Amniotic stem cell (primary cell): ENCODE data around the gene TSTD2.
"Not testable (repeated sequence)": the region's sequence is repeated elsewhere in the genome, so short reads cannot be mapped to it uniquely, and the experiment has no call there.

Experiments
- DNase-seq: peaks from one replicate; lab custom pipeline; 2025; lab: John Stamatoyannopoulos, UW

TSTD2 gene

GRCh38 chr9:97630591-97630990, 2.6 kb downstream of the TSTD2 start:
- no peak for DNase-seq

GRCh38 chr9:97629156-97629555, 4.0 kb downstream of the TSTD2 start:
- no peak for DNase-seq

GRCh38 chr9:97628668-97629067, 4.5 kb downstream of the TSTD2 start:
- no peak for DNase-seq

GRCh38 chr9:97627624-97628023, 5.5 kb downstream of the TSTD2 start:
- no peak for DNase-seq

- DNase-seq = no peak
Measured at GRCh38 chr9:97625620-97626019, 7.5 kb downstream of the TSTD2 start.

- DNase-seq = no peak
Measured at GRCh38 chr9:97623946-97624345, 9.2 kb downstream of the TSTD2 start.

- DNase-seq = not testable (repeated sequence)
Measured at GRCh38 chr9:97622483-97622882, 10.7 kb downstream of the TSTD2 start.

DNA sequence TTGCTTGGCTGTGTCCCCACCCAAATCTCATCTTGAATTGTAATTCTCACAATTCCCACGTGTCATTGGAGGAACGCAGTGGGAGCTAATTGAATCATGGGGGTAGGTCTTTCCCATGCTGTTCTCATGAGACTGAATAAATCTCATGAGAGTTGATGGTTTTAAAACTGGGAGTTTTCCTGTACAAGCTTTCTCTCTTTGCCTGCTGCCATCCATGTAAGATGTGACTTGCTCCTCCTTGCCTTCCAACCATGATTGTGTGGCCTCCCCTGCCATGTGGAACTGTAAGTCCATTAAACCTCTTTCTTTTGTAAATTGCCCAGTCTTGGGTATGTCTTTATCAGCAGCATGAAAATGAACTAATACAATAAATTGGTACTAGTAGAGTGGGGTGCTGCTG, 13.1 kb downstream of the TSTD2 start:
- not testable (repeated sequence) for DNase-seq

GRCh38 chr9:97617939-97618416, 15.2 kb downstream of the TSTD2 start:
- DNase-seq = no peak

DNA sequence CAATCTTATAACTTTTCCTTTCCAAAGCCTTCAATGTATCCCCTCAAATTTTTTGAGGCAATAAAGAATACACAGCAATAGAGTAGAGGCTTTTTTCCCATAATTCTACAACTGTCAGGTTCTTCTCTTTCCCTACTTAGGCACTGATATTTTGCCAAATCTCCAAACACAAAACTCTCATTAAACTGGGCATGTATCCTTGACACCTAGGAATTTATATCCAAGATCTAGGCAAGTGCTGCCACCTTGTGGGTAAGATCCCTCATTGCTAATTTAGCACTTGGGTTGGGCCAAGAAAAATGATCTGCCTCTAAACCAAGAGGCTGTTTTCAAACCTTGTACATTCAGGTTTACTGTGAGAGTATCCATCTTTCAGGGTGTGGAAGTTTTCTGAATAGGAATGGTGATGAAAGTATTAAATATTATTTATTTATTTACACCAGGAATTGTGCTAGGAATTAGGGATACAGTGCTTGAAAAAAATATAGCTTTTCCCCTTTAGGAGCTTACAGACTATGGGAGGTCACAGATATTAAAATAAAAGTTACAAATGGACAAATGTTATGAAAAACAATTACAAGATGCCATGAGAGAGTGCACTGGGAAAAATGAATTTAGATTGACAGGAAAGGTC, 17.6 kb downstream of the TSTD2 start:
- peak; percentile 6 for DNase-seq

DNA sequence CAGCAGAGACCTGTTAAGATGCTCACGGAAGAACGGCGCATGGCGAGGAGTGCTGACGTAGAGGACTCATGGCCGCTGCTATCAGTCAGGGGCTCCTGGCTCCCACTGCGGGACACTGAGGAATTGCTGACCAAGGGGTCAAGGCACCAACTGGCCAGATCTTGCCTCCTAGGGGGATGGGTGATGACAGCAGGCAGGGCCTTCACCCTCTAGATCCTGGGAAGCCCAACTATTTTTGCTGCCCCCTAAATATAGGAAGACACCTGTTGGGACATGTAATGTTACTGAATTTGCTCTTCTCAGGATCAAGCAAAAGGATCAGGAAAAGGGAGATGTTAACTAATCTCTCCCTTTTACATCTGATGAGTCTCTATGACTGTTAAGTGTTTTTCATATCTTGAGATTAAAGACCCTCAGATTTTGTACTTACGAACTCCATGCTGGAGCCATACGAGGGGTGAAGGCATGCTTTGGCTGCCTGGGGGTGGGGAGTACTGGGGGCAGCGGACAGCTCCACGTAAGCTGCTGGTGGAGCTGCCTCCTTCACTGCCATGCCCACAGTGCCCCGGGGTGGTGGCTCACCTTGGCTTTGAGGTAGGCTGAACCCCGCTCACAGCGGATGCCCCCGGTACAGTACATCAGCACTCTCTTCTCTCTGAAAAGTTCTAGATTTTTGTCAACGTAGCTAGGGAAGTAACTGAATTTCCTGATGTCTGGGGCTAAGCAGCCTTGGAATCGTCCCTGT, 28.1 kb downstream of the TSTD2 start:
- DNase-seq = no peak

DNA sequence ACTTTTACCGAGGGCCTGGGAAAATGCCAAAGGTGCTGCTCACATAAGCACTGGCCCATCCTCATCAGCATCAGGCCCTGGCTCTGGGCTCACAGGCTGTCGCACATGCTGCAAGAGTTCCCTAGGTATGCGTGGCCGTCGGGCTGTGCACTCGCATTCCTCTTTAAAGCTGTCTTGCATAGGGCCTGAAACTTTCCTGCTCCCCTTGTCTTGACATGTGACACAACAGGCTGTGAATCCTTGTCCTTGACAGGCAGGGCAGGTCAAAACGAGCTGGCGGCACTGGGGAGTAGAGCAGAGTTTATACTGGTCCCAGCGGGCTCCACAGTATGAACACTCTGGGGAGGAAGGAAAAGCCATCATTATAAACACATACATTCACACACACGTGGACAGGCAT, 30.7 kb downstream of the TSTD2 start:
- no peak for DNase-seq

GRCh38 chr9:97601228-97601898, 31.8 kb downstream of the TSTD2 start:
- DNase-seq = no peak

DNA sequence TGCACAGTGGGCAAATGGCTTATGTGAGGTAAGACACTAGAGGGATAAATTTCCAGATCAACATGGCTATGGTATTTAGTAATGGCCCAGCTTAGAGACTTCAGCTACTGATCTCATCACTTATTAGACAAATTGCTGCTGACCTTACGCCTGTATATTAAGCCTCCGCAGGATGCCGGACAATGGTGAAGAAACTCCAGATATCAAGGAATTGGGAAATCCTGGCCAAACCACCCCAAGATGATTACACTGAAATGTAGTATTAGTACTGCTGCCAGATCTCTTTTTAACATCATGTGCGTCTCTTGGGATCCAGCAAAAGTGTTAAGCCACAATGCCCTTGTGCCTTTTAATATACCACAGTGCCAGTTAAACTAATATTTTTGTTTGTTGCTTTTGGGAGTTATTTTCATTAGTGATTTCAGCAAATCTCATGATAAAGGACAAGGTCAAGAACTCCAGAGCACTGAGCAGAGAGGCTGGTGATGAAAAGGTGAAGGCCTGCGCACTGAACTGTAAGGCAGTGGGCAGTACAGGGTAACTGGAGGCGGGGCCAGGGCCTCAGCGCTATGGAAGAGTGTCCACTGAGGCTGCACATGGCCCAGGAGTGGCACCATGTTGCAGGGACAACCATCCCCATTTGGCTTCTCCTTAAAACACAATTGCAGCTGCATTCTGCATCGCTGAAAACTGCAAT, 32.5 kb downstream of the TSTD2 start:
- no peak for DNase-seq

GRCh38 chr9:97599314-97599846, 33.8 kb downstream of the TSTD2 start:
- DNase-seq = no peak

DNA sequence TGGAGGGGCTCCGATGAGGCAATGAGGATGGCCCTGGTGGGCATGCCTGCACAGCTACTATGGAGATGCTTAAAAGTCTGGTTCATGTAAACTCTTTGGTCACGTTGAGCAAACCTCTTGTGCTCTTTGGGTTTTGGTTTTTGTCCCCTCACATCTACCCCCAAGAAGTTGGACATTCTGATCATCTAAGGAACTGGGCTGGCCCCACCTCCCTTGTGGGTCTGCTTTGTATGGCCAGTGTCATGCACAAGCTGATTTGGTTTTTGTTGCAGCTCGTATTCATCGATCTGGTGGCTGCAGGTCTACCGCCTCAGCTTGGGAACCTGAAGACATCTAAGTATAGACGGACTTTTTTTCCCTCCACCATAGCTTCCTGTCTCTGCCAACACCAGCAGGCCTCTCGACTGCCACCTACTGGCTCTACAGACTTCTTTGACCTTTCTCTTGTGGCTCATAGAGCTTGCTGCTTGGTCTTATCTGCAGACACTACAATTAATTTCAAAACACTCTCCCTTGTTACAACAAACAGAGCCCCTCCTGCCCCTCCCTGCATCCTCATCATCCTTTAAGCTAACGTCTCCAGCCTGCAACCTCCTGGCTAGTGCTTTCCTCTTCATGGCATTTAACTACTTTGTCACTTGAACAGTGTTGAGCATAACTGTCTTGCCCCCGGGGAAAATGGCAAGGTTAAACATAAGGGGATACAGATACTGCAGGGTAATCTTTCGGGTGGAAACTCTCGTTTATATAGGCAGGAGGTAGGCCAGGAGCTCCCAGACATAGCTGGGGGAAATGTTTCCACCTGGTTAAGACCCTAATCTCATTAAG, 34.5 kb downstream of the TSTD2 start:
- peak; percentile 37 for DNase-seq

DNA sequence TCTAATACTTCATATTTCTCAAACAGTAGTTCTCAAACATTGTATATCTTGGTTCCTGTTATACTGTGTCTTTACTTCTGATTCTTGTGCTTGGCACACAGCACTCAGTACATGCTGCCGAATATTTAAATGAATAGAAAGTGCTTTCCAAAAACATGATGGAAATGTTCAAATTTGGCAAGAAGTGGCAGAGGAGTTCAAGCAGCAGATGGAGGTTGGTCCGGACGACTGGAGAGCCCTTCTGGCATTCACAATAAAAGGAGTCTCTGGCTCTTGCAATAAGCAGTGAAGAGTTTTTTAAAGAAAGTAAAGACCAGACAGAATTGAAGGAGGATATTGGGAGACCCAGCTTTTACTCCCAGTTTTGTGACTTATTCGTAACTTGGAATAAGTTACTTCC, 36.3 kb downstream of the TSTD2 start:
- DNase-seq = no peak

DNA sequence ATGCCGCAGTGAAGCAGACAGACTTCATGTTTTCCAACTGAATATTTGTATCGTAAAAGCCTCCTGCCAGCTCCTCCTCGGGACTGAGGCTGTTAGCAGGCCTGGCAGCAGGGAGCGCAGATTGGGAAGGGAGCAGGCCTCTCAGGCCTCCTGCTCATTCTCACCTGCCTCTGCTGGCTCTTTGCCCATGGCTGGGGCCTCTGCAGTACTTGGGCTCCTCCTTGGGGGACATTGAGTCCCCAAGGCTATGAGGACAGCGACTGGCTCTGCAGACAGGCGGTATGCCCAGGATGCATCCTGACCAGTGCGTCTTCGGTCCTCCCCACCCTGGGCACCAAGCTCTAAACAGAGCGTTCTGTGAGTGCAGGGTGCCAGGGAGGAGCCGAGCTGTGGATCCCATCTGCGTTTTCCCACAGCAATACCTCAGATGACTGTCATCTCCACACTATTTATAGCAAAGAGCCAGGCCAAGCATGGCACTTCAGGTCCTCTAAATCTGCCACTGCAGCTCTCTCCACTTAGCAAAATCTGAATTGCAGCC, 38.7 kb downstream of the TSTD2 start:
- DNase-seq = no peak

- no peak for DNase-seq
Measured at GRCh38 chr9:97593960-97594359, 39.2 kb downstream of the TSTD2 start.

DNA sequence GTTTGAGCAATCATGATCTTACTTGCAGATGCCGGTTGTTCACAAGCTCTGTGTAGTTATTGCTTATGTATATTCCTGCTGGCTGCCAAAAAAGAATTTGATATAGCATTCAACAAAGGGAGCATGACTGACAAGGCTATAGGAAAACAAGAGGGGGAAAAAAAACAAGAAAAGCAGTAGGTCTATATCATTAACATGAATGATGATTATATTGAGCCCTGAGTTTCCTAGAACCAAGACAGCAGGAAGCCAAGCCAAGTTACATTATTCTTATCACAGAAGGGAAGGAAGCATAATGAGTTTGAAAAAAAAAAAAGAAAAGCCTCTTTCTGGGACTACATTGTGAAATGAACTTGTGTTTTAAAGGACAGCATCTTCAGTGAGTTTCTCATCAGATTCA, 41.0 kb downstream of the TSTD2 start:
- DNase-seq = no peak

DNA sequence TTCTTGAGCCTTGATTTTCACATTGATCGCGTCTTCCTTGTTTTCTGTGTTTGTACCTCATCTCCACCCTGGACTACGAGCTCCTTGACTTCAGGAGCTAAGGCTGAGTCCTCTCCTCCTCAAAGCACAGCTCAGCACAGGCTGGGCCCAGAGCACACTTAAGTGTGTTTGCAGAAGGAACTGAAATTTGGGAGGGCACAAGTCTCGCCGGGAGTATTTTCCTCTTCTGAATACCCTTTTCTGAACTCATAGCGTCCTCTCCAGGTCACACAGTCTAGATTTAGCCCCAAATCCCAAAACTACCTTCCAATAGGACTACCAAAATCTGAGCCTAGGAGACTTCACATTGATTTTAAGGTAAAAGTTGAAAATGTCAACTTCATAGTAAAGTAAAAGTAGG, 41.6 kb downstream of the TSTD2 start:
- DNase-seq = no peak
